NCI-H2081 treated with DMSO at 0.1 percent for 48 hours (cell line): Measurements from ENCODE around the gene IL1RL1.

ENCODE experiments used
- DNase-seq: peaks from one replicate; lab custom pipeline; 2025; lab: John Stamatoyannopoulos, UW

The IL1RL1 gene

DNA sequence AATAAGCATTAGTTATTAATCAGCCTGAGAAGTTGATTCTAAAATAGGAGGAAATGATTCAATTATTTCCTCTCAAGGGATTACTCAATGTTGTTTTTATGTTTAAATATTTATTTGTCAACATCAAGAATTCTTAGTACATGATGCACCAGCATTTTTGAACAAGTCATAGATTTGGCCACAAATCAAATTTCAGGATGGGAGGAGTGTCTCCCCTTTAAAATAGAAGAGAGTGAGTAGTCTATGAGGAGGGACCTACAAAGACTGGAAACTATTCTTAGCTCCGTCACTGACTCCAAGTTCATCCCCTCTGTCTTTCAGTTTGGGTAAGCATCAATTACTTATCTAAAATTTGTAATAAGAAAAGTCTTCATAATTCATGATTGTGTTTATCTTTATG, 25.6 kb downstream of the IL1RL1 start:
- no peak for DNase-seq

DNA sequence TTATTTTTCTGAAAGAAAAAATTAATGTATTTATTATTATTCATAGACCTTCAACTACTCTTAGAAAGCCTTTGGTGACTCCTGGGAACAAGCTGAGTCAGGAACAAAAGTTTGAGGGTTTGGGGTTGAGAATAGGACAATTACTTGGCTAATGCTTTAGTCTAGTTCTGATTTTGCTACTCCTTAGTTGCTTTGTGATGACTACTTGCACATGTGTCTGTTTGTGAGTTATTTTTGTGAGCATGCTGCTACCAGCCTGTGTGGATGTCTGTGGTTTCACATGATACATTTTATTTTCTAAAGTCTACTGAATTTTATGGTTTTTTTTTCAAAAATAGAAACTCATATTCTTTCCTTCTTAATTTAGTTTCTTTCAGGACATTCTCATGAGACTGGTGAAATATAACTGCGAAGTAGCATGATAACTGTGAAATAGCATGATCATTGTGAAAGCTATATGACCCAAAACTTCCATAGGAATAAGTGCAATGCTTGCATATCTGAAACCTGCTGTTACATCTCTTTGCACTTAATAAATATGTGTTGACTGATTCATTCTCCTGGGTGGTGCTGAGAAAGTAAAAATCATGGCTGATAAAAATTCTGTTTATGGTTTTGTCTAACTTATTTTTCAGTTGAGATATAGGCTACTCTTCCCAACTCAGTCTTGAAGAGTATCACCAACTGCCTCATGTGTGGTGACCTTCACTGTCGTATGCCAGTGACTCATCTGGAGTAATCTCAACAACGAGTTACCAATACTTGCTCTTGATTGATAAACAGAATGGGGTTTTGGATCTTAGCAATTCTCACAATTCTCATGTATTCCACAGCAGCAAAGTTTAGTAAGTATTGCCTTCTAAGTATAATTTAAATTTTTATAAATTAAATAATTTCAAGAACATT, 26.4 kb downstream of the IL1RL1 start:
- DNase-seq: no peak

DNA sequence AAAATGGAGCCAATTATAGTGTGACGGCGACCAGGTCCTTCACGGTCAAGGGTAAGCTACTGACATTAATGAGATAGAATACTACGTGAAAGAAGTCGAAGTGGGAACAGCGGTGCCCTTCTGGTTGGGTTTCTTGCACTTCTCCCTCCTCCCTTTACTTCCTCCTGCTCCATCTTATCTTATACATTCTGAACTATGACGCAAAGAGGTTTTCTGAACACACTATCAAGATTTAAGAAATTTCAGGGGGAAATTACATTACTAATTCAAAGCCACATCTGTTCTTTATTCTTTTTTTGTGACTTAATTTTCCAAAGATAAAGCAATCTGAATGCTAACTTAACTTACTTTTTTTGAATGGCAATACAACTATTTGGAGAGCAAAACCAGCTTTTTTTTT, 29.4 kb downstream of the IL1RL1 start:
- DNase-seq: no peak

DNA sequence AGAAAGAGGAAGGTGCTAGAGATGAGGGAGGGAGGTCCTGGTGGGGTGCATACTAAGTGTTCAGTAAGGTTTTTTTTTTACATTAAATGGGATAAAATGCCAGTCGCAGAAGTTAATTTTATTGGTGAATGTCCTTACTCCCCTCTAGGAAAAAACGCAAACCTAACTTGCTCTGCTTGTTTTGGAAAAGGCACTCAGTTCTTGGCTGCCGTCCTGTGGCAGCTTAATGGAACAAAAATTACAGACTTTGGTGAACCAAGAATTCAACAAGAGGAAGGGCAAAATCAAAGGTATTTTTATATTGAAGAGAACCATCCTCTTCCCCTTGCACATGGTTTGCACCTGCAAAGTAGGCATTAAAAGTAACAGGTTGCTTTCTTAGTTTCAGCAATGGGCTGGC, 31.5 kb downstream of the IL1RL1 start:
- no peak for DNase-seq

DNA sequence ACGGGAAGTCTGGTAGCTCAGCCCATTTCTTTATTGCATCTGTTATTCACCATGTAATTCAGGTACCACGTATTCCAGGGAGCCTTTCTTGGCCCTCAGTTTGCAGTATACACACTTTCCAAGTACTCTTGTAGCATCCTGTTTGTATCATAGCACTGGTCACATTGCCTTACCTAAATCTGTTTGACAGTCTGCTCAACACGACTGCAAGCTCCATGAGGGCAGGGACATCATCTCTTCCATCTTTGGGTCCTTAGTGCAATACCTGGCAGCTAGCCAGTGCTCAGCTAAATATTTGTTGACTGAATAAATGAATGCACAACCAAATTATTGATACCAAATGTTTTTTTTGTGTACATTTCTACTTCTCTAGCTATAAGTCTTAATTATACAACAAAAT, 33.0 kb downstream of the IL1RL1 start:
- DNase-seq: no peak

DNA sequence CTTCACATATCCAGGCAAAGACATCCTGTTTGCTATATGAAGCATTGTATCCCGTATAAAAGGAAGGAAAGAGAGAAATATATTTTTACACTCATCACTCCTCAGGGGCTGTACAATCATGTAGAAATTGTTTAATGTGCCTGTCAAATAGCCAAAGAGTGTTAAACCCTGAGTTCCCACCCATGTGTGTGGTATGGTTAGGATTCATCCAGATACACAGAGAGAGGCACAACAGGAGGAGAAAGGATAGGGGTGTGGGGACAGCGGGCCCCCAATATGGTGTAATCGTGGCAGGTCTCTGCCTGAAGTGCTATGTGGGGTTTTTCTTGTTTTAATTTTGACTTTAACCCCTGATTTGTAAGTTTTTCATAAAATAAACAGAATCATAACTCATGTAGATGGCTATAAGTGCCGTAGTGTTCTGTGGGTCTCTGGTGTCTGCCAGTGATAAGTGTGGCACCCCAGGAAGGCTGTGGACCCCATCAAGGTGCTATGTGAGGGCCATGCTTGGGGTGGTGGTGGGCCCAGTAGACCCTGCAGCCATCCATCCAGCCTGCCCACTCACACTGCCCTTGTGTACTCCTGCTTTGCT, 34.1 kb downstream of the IL1RL1 start:
- no peak for DNase-seq

DNA sequence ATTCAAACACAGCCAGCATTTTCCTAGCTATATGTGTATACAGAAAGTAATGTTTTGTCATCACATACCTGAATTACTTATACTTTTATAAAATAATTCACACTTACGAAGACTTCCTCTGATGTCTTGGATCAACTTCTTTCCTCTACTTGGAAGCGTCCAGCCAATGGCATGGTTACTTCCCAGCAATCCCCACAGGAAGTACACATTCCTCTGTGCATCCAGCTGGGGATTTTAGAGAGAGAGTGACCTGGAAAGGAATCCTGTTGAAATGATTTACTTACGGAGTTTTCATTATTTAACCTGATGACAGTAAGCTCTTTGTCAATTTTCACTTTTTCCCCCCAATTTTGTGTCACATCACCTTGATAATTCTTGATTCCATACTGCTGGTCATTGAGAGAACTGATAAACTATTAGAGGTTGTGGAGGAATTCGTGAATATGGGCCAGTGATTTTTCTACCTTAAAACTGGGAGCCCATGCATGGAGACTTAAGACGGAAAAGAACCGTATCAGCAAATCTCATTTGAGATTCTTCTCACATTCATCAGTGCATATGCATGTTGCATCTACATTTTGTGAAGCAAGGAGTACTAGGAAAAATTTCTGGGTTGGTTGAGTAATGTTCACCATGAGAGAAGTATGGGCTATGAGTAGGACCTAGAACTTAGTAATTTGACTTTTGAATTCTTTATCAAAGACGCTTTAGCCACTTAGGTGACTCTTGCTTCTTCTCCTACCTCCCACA, 35.2 kb downstream of the IL1RL1 start:
- DNase-seq: no peak

DNA sequence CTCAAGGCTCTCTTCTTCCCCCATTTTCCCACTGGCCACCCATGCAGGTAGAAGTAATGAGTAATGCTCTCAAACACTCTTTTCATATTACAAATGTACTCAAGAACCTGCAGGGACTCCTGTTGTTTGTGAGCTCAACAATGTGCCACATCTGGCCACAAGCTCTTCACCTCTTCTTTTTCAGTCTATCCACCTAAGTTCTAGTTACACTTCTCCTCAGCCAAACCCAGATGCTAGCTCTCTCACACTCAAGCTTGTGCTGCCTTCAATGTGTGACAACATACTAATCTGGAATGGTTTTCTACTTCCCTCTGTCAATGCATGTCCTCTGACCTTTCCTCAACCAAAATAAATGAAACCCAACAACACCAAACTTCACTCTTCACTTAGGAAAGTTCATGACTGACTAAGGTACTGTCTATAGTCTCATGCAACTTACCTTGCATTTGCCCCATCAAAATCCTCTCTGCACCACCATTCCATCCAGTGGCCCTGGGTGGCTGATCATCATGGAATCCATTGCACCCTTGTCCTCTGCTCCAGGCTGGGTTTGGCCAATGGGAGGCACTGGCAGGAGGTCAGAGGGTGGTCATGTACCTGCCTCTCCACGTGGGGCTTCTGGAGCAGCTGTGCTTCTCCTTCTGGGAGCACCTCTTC, 38.9 kb downstream of the IL1RL1 start:
- no peak for DNase-seq

DNA sequence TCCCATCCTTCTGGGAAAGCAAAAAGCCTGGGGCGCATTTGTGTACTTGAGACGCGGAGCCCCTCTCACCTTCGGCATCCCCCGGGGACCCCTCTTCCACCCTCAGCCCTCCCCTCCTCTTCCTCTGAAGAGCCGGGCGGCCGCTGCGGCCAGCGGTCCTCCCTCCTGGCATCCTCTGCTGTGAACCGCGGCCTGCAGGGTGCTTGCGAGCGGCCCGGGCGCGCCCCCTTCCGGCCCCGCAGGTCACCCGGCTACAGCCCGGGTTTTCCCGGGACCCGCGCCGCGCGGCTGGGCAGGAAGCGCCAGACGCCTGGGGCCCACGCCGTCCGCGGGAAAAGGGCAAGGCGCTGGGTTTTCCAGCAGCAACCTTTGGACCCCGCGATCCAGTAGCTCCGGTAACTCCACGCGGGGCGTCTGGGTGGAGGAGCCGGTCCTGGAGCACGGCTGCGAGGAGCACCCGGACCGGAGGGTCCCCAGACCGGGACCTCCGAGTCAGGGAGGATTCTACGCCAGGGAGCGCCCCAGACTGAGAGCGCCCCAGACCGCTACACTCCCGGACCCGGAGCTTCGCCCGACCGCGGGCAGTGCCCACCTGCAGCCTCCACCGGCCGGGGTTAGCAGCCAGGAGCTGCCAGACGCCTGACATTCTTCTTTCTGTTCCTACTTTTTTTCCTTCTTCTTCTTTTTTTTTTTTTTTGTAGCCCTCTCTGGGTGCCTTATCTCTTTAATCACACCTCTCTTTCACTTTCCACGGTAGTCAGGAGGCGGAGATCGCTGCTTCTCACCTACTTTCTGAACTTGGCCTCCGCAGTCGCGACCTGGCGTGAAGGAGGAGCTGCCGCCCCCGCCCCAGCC, 44.4 kb downstream of the IL1RL1 start, which contains the start of gene IL18R1:
IL18R1 (plus strand) TSS at position 271 of the 855 bp plus-strand sequence. CDS start 6,865 bp downstream, outside the sequence.
- DNase-seq: no peak

DNA sequence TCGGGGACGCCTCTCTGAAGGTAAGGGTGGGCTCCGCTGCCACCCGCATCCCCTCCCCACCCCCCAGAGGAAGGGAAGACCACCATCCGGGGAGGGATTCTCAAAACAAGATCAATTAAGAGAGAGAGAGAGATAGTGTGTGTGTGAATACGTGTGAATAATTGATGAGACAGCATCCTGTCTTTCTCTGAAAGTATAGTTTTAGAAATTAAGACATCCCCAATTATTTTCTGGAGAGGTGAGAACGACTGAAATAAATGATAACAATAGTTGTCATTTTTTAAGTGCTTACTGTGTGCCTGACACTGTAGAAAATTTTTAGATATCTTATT, 45.0 kb downstream of the IL1RL1 start:
- DNase-seq: no peak

DNA sequence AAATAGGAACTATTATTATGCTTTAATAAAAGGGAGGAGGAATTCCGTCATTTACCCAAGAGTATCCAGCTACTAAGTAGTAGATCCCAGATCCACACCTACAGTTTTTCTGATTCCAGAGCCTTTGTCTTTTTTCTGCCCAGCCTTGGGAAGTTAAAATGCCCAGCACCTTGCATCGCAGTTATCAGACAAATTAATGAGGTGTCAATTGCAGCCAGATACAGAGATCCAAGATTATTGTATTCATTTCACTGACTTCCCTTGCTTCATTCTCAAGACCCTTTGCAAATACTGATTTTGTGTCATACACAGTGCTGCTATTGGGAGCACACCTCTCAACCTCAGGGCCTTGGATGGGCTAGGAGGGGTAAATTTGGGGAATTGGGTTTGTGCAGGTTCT, 45.4 kb downstream of the IL1RL1 start:
- no peak for DNase-seq

DNA sequence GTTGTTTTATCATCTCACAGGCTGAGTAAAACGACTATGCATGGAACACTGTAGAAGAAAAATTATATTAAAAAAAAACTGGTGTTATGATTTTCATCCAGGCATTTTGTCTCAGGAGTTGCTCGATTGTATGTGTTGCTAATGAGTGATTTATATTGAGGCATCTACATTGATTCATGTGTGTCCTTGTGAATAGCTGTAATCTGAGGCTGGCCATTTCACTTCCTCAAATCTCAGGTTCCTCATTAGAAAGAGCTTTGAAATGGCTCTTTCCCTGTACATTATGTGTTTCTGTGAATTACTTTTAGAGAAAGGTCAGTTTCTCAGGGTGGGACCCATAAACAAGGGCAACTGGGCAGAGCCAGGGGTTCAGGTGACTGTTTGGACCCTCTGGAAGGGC, 46.6 kb downstream of the IL1RL1 start:
- DNase-seq: no peak

DNA sequence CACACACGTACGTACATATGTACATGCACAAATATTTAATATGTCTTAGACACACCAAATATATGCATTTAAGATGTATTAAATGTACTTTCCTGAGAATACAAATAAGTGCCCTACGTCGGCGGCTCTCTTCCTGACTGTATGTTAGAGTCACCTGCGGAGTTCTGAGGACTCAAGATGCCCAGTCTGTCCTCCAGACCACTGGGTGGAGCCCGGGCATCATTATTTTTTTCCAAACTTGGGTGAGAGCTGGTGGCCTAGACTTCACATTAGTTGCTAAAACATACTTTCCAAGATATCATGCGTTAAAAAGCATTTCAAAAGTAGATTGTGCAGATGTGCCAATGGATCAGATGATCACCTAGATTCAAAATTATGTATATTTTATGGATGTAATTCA, 47.1 kb downstream of the IL1RL1 start:
- no peak for DNase-seq

DNA sequence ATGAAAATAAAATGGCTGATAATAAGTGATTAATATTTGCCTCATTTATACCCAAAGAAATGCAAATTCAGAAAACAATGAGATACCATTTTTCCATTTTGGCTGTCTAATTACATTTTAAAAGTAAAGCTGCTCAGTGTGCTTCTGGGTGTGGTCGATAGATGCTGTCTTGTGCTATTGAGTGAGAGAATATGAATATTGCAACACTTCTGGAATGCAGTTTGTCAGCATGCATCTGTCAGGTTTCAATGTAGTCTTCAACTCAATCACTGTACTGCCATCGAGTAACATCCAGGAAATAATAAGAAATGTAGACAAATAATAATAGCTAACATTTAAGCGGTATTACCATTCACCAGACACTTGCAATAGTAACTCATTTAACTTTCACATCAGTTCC, 48.2 kb downstream of the IL1RL1 start:
- DNase-seq: no peak

DNA sequence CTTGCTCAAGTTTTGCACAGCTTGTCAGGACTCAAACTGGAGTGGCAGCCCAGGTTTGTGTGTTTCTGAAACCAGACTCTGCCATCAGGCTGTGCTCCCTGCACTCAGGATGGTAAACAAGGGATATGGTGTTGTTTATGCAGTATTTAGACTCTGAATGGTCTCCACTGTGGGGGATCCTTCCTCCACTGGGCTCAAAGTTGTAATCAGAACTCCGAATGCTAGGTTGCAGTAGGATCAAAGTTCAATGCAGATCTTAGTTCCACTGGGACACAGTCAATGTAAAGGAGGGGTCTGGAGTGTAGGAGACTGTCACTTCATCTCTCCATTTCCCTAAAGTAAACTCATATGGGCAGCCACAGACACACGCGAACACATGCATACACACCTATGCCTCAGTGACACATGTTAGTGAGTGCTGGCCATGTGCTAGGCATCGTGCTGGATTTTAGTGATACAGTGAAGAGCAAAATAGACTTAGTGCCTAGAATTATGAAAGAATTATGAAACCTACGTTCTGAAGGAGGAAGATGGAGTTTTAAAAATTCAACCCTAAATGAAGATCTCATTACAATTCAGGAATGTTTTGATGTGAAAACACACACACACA, 50.4 kb downstream of the IL1RL1 start:
- no peak for DNase-seq

DNA sequence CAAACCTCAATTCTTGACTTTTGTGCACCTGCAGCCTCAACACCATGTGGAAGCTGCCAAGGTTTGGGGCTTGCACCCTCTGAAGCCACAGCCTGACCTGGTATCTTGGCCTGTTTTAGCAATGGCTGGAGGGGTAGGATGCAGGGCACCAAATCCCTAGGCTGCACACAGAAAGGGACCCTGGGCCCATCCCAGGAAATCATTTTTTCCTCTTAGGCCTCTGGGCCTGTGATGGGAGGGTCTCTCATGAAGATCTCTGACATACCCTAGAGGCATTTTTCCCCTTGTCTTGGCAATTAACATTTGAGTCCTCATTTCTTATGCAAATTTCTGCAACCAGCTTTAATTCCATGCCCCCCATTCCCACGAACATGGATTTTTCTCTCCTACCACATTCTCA, 54.4 kb downstream of the IL1RL1 start:
- no peak for DNase-seq

DNA sequence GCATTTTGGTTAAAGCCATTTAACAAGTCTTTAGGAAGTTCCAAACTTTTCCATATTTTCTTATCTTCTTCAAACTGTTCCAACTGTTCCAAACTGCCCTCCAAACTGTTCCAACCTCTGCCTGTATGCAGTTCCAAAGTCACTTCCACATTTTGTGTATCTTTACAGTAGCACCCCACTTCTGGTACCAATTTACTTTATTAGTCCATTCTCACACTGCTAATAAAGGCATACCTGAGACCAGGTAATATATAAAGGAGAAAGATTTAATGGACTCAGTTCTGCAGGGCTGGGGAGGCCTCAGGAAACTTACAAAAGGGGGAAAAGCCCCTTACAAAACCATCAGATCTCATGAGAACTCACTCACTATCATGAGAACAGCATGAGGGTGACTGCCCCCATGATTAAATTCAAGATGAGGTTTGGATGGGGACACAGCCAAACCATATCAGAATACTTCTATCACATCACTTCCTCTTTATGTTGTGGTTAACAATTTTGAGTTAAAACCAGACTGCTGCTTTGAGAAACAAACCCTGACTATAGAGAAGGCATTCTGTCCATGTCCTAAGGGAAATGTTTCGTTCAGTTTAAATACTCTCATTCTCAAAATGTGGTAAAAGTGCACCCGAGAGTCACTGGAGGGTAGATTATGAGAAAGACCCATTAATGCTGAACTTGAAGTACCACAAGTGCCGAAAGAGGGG, 55.2 kb downstream of the IL1RL1 start:
- no peak for DNase-seq

DNA sequence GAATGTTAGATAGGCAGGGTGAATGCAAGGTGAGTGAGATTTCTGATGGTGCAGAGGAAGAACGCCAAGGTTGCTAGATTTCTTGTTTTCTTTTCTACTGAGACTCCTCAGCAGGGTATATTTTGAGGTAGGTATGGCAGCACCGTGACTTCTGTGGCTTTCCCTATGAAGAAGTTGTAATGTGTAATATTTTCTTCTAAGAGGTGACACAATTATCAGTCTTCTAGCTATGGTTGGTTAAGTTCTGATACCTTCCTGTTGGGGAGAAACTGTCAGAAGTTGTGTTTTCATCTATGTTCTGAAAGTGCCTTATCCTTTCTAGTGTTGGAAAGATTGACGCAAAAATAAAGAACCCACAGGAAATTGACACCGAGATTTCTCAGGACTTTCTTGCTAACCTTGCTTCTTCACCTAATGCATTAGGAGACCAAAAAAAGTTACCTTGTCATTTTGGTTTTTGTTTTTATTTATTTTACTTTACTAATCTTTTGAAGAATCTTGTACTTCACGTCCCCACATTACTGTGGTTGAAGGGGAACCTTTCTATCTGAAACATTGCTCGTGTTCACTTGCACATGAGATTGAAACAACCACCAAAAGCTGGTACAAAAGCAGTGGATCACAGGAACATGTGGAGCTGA, 56.1 kb downstream of the IL1RL1 start:
- DNase-seq: no peak

DNA sequence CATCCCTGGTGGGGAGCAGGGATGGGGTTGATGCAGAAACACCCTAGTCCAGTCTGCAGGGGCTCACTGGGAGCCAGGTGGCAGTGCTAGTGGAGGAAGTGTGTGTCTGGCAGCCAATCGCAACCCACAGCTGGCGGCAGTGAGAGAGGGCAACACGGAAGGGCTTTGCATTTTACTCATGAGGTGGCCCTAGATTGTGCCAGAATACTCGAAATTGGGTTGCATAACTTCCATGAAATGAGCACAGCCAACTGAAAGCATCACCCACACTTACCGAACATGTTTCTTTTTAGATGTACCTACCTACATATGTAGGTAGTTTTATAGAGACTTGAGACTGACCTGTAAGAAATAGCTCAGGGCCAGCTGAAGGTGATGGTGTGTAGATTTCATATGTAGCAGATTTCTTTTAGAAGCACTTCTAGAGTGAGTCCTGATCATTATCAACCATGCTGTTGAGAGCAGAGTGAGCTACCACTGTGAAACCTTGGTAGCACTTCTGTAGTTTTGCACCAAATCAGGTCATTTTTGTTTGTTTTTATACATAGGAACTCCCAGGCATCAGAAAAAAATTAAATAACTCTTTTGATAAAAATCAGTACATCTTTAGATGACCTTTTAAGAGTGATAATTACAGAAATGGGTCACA, 57.2 kb downstream of the IL1RL1 start:
- no peak for DNase-seq
